DOHH2 (cell line): ENCODE measurements around the gene RPS5.

Experiments
- CTCF ChIP-seq: fragments of 200-600 bp; sonication (generic); IDR thresholded peaks from one replicate; pipeline ENCODE4 v1.5.1; 2014; ENCODE audit warnings: antibody characterized with exemption, mild to moderate bottlenecking, low read depth, low read length; ENCODE audit not compliant: poor library complexity, severe bottlenecking
- EZH2phosphoT487 ChIP-seq: fragments of 200-600 bp; sonication (generic); IDR thresholded peaks from 2 replicates; pipeline ENCODE4 v1.6.1; 2017; ENCODE audit warnings: borderline replicate concordance, mild to moderate bottlenecking, antibody characterized with exemption, low read length, moderate library complexity, mixed read lengths

- TF ChIP-seq CTCF (no peak), EZH2phosphoT487 (no peak)
Measured at GRCh38 chr19:58338825-58339558, 48.1 kb upstream of the RPS5 start.
